Upper lobe of left lung (tissue), 6 donors: Measurements from ENCODE around the gene SWI5. TPM values are rescaled to one million over a fixed set of nuclear protein-coding genes. Genes with fewer than 3 reads are reported as not detected.

ENCODE experiments used
- ATAC-seq, 2 donors: fragments of 200-7000 bp; cut with Tn5 transposase; one replicate each; pipeline ENCODE4 v1.9.1; 2022; ENCODE audit warnings: mild to moderate bottlenecking in 2 of 2, moderate library complexity in 2 of 2; ENCODE audit not compliant: low FRiP score in 2 of 2
- DNase-seq, 2 donors: peaks; one replicate each; pipeline ENCODE4 v3.0.0-alpha.2; 2019 to 2020
- H3K27ac ChIP-seq, 4 donors: fragments of 200-600 bp; sonication (generic); one replicate each; pipeline ENCODE4 v1.5.1; 2016 to 2019
- H3K27me3 ChIP-seq, 4 donors: fragments of 200-600 bp; sonication (generic); one replicate each; pipeline ENCODE4 v1.5.1; 2017 to 2019
- H3K36me3 ChIP-seq, 4 donors: fragments of 200-600 bp; sonication (generic); one replicate each; pipeline ENCODE4 v1.5.1; 2016 to 2019
- H3K4me1 ChIP-seq, 4 donors: fragments of 200-600 bp; sonication (generic); one replicate each; pipeline ENCODE4 v1.5.1; 2018 to 2019
- H3K4me3 ChIP-seq, 4 donors: fragments of 200-600 bp; sonication (generic); one replicate each; pipeline ENCODE4 v1.5.1; 2017 to 2019; ENCODE audit warnings: mild to moderate bottlenecking in 2 of 4, moderate library complexity in 1 of 4
- H3K9me3 ChIP-seq, 4 donors: fragments of 200-600 bp; sonication (generic); one replicate each; pipeline ENCODE4 v1.5.1; 2018 to 2019
- CTCF ChIP-seq, 6 experiments: fragments of 450-650 bp in 4 of 6; fragments of 200-600 bp in 2 of 6; sonication (generic) in 2 of 6; IDR thresholded peaks; one replicate each; pipeline ENCODE4 v1.5.1; 2016 to 2019; ENCODE audit warnings: antibody characterized with exemption in 6 of 6
- EP300 ChIP-seq, 4 donors: sonication (generic); formaldehyde crosslinking; IDR thresholded peaks; one replicate each; pipeline ENCODE4 v1.5.1; 2017; ENCODE audit warnings: antibody characterized with exemption in 4 of 4, control low read depth in 2 of 4
- POLR2A ChIP-seq, 4 donors: fragments of 450-650 bp; IDR thresholded peaks; one replicate each; pipeline ENCODE4 v1.5.1; 2016 to 2017; ENCODE audit warnings: antibody characterized with exemption in 4 of 4, mild to moderate bottlenecking in 2 of 4
- POLR2AphosphoS5 ChIP-seq, 2 donors: sonication (generic); formaldehyde crosslinking; IDR thresholded peaks; one replicate each; pipeline ENCODE4 v1.5.1; 2017; ENCODE audit warnings: antibody characterized with exemption in 2 of 2
- WGBS, 2 donors: methylation state at CpG; one replicate each; pipeline ENCODE4 v1.1.5; 2017 to 2018; 5-methylcytosine and 5-hydroxymethylcytosine counted together
- total RNA-seq, 6 donors: library from RNA; depleted of rRNA in 4 of 6; stranded (reverse); fragments of >200 nt in 4 of 6; gene quantifications; one replicate each; pipeline versions ENCODE4 v1.1.0 to v1.2.1, GENCODE V29; 2016 to 2021
- donor health status: DM: no; HTN: no; CAD: no; lungs with moderate emphysema.
- donor health status: DM: no; HTN: yes; CAD: no; lungs with severe emphysema.

Gene SWI5
- total RNA-seq, 6 donors from 2014 or later = 13.7 to 28.3 (median 22.8) TPM

GRCh38 chr9:128282500-128282899 lies 6.4 kb downstream of the SWI5 start:
- no peak for ATAC-seq
- Histone ChIP-seq H3K27ac (no peak overlapping the region), H3K27me3 (no peaks in the 10 kb centered on the region), H3K9me3 (no peaks in the 10 kb centered on the region), H3K36me3 (peaks cover 6 to 27% (median 15%) of the 10 kb centered on the region in 4 donors), H3K4me3 (no peak overlapping the region), H3K4me1 (peaks cover 9 to 21% (median 13%) of the 10 kb centered on the region in 4 donors)
- no peak for DNase-seq
- 89 to 94% methylated on average over 6 of the region's 6 CpGs for WGBS, 2 donors
- TF ChIP-seq POLR2AphosphoS5 (IDR thresholded peaks at IDR 0.05) = no peak
- TF ChIP-seq POLR2A (IDR thresholded peaks at IDR 0.05) = no peak
- no peak for TF ChIP-seq CTCF (IDR thresholded peaks at IDR 0.05)
- TF ChIP-seq EP300 (IDR thresholded peaks at IDR 0.05) = no peak

GRCh38 chr9:128285033-128285784 lies 9.1 kb downstream of the SWI5 start:
- TF ChIP-seq POLR2A (IDR thresholded peaks at IDR 0.05) (no peak), EP300 (IDR thresholded peaks at IDR 0.05) (no peak), CTCF (IDR thresholded peaks at IDR 0.05) (no peak), POLR2AphosphoS5 (IDR thresholded peaks at IDR 0.05) (no peak)
- DNase-seq (no peak), ATAC-seq (no peak)
- WGBS, 2 donors = 93 to 96% methylated on average over 11 to 12 of the region's 12 CpGs
- Histone ChIP-seq H3K9me3 (no peaks in the 10 kb centered on the region), H3K27ac (no peak overlapping the region), H3K4me3 (no peak overlapping the region), H3K36me3 (peaks cover 6 to 43% (median 24%) of the 10 kb centered on the region in 4 donors), H3K27me3 (no peaks in the 10 kb centered on the region), H3K4me1 (peaks cover 0 to 4% (median 2%) of the 10 kb centered on the region in 4 donors)

- Histone ChIP-seq H3K4me3 (no peak overlapping the region), H3K27ac (no peak overlapping the region), H3K4me1 (no peaks in the 10 kb centered on the region), H3K36me3 (peaks cover 6 to 43% (median 24%) of the 10 kb centered on the region in 4 donors), H3K9me3 (no peaks in the 10 kb centered on the region), H3K27me3 (no peaks in the 10 kb centered on the region)
- ATAC-seq = no peak
- DNase-seq = no peak
- 75 to 86% methylated on average over 6 of the region's 6 CpGs for WGBS, 2 donors
- TF ChIP-seq EP300 (IDR thresholded peaks at IDR 0.05) (no peak), POLR2AphosphoS5 (IDR thresholded peaks at IDR 0.05) (no peak), POLR2A (IDR thresholded peaks at IDR 0.05) (no peak), CTCF (IDR thresholded peaks at IDR 0.05) (no peak)
These were observed 10.4 kb downstream of the SWI5 start for GRCh38 chr9:128286440-128286839.

- H3K27ac ChIP-seq = no peak overlapping the region
- H3K27me3 ChIP-seq = no peaks in the 10 kb centered on the region
- no peak for ATAC-seq
- H3K36me3 ChIP-seq = peaks cover 6 to 43% (median 24%) of the 10 kb centered on the region in 4 donors
- no peak overlapping the region for H3K4me3 ChIP-seq
- DNase-seq = peak in 1 of 2 donors; percentile 61
- no peaks in the 10 kb centered on the region for H3K4me1 ChIP-seq
- TF ChIP-seq POLR2AphosphoS5 (IDR thresholded peaks at IDR 0.05) = no peak
- TF ChIP-seq EP300 (IDR thresholded peaks at IDR 0.05) = no peak
- TF ChIP-seq POLR2A (IDR thresholded peaks at IDR 0.05) = no peak
- 85% methylated on average over 11 of the region's 11 CpGs for whole genome bisulfite sequencing, 2 donors
- no peaks in the 10 kb centered on the region for H3K9me3 ChIP-seq
These were observed 12.4 kb downstream of the SWI5 start for GRCh38 chr9:128288273-128289004.

- no peaks in the 10 kb centered on the region for H3K27me3 ChIP-seq
- H3K4me1 ChIP-seq = peaks cover 0 to 7% (median 6%) of the 10 kb centered on the region in 4 donors
- TF ChIP-seq EP300 (IDR thresholded peaks at IDR 0.05) (no peak), POLR2A (IDR thresholded peaks at IDR 0.05) (no peak), CTCF (IDR thresholded peaks at IDR 0.05) (no peak), POLR2AphosphoS5 (IDR thresholded peaks at IDR 0.05) (no peak)
- no peak overlapping the region for H3K27ac ChIP-seq
- WGBS, 2 donors = 98 to 100% methylated on average over 3 of the region's 3 CpGs
- DNase-seq (no peak), ATAC-seq (no peak)
- H3K4me3 ChIP-seq = no peak overlapping the region
- no peaks in the 10 kb centered on the region for H3K9me3 ChIP-seq
- peaks cover 0 to 26% (median 9%) of the 10 kb centered on the region in 4 donors for H3K36me3 ChIP-seq
These were observed 15.9 kb downstream of the SWI5 start for GRCh38 chr9:128292009-128292408.
